HEK293 (cell line): Measurements from ENCODE around the gene SLC40A1.

Experiments
- CTCF ChIA-PET: fragments of 350-600 bp; formaldehyde crosslinking; extraction: SDS; loops from one replicate; lab custom pipeline; 2021; ENCODE audit warnings: antibody characterized with exemption; lab: Yijun Ruan, JAX
- POLR2A ChIA-PET: fragments of 300-600 bp; formaldehyde crosslinking; extraction: SDS; loops from one replicate; lab custom pipeline; 2020; ENCODE audit warnings: antibody characterized with exemption, inconsistent platforms; lab: Yijun Ruan, JAX
- H3K27ac ChIP-seq: fragments of 200-500 bp; sonication (Bioruptor generic); 2 replicates; pipeline ENCODE4 v1.5.1; 2014; ENCODE audit warnings: low read depth, low read length, control low read depth, inconsistent platforms; ENCODE audit errors: extremely low read depth
- H3K36me3 ChIP-seq, 2 experiments: fragments of 200-500 bp in 1 of 2; sonication (Bioruptor generic) in 1 of 2; 1 replicate in 1 of 2; 2 replicates in 1 of 2; pipeline ENCODE4 v1.5.1; 2014 to 2017; ENCODE audit warnings: inconsistent platforms in 2 of 2, low read length in 2 of 2; ENCODE audit not compliant: control insufficient read depth in 2 of 2, insufficient read depth in 1 of 2
- H3K4me1 ChIP-seq: fragments of 200-500 bp; sonication (Bioruptor generic); 2 replicates; pipeline ENCODE4 v1.5.1; 2014; ENCODE audit warnings: mild to moderate bottlenecking, low read length, inconsistent platforms; ENCODE audit not compliant: control insufficient read depth, insufficient read depth
- H3K4me3 ChIP-seq: 2 replicates; pipeline ENCODE4 v1.5.1; 2011; ENCODE audit warnings: low read depth, mild to moderate bottlenecking, control low read depth, low read length, moderate library complexity
- H3K9me3 ChIP-seq: fragments of 200-500 bp; sonication (Bioruptor generic); 2 replicates; pipeline ENCODE4 v1.5.1; 2014; ENCODE audit warnings: low read depth, low read length, inconsistent platforms; ENCODE audit not compliant: control insufficient read depth, insufficient read depth
- GFI1B ChIP-seq: fragments of 450-650 bp; formaldehyde crosslinking; IDR thresholded peaks from 2 replicates; pipeline ENCODE4 v1.5.1; 2016; ENCODE audit warnings: missing biosample characterization, missing genetic modification characterization
- GLI4 ChIP-seq: fragments of 450-650 bp; formaldehyde crosslinking; IDR thresholded peaks from 2 replicates; pipeline ENCODE4 v1.5.1; 2016; ENCODE audit warnings: missing biosample characterization, missing genetic modification characterization
- HOXA7 ChIP-seq: sonication (generic); formaldehyde crosslinking; IDR thresholded peaks from 2 replicates; pipeline ENCODE4 v1.8.1; 2022; ENCODE audit warnings: missing genetic modification reagents, borderline replicate concordance
- ZBTB1 ChIP-seq: fragments of 450-650 bp; formaldehyde crosslinking; IDR thresholded peaks from 2 replicates; pipeline ENCODE4 v1.5.1; 2016; ENCODE audit warnings: missing biosample characterization, missing genetic modification characterization
- ZNF148 ChIP-seq: fragments of 450-650 bp; formaldehyde crosslinking; IDR thresholded peaks from 2 replicates; pipeline ENCODE4 v1.5.0; 2017; ENCODE audit warnings: missing biosample characterization, missing genetic modification characterization, borderline replicate concordance
- ZNF223 ChIP-seq: fragments of 450-650 bp; formaldehyde crosslinking; IDR thresholded peaks from 2 replicates; pipeline ENCODE4 v1.5.1; 2016; ENCODE audit warnings: missing biosample characterization, missing genetic modification characterization
- ZNF248 ChIP-seq: fragments of 450-650 bp; formaldehyde crosslinking; IDR thresholded peaks from 2 replicates; pipeline ENCODE4 v1.5.1; 2017; ENCODE audit warnings: missing biosample characterization, missing genetic modification characterization
- ZNF521 ChIP-seq: fragments of 450-650 bp; formaldehyde crosslinking; IDR thresholded peaks from 2 replicates; pipeline ENCODE4 v1.5.1; 2017; ENCODE audit warnings: missing biosample characterization, mild to moderate bottlenecking, missing genetic modification characterization
- ZNF529 ChIP-seq: fragments of 450-650 bp; formaldehyde crosslinking; IDR thresholded peaks from 2 replicates; pipeline ENCODE4 v1.5.1; 2017; ENCODE audit warnings: missing genetic modification characterization, missing biosample characterization; ENCODE audit not compliant: insufficient replicate concordance
- ZNF544 ChIP-seq: fragments of 450-650 bp; formaldehyde crosslinking; IDR thresholded peaks from 2 replicates; pipeline ENCODE4 v1.5.0; 2017; ENCODE audit warnings: missing biosample characterization, missing genetic modification characterization
- ZNF549 ChIP-seq: fragments of 450-650 bp; IDR thresholded peaks from 2 replicates; pipeline ENCODE4 v1.5.1; 2018; ENCODE audit warnings: missing biosample characterization, missing genetic modification characterization, mild to moderate bottlenecking, inconsistent platforms, moderate library complexity
- ZNF555 ChIP-seq: fragments of 450-650 bp; formaldehyde crosslinking; conservative IDR thresholded peaks from 2 replicates; pipeline ENCODE4 v1.5.1; 2017; ENCODE audit warnings: missing biosample characterization, mild to moderate bottlenecking, missing genetic modification characterization, inconsistent platforms
- ZNF585B ChIP-seq: fragments of 450-650 bp; formaldehyde crosslinking; IDR thresholded peaks from 2 replicates; pipeline ENCODE4 v1.5.1; 2016; ENCODE audit warnings: missing biosample characterization, missing genetic modification characterization
- ZNF610 ChIP-seq: fragments of 450-650 bp; formaldehyde crosslinking; IDR thresholded peaks from 2 replicates; pipeline ENCODE4 v1.5.1; 2016; ENCODE audit warnings: missing biosample characterization, missing genetic modification characterization, borderline replicate concordance
- ZNF639 ChIP-seq: fragments of 450-650 bp; formaldehyde crosslinking; IDR thresholded peaks from 2 replicates; pipeline ENCODE4 v1.5.1; 2016; ENCODE audit warnings: missing biosample characterization, missing genetic modification characterization
- ZNF658 ChIP-seq: fragments of 450-650 bp; formaldehyde crosslinking; IDR thresholded peaks from 2 replicates; pipeline ENCODE4; 2016; ENCODE audit warnings: missing biosample characterization, missing genetic modification characterization
- ZNF664 ChIP-seq: fragments of 450-650 bp; formaldehyde crosslinking; IDR thresholded peaks from 2 replicates; pipeline ENCODE4 v1.5.1; 2016; ENCODE audit warnings: missing biosample characterization, missing genetic modification characterization
- ZNF704 ChIP-seq: fragments of 450-650 bp; formaldehyde crosslinking; IDR thresholded peaks from 2 replicates; pipeline ENCODE4 v1.5.1; 2016; ENCODE audit warnings: missing biosample characterization, missing genetic modification characterization
- ZNF768 ChIP-seq: fragments of 450-650 bp; formaldehyde crosslinking; IDR thresholded peaks from 2 replicates; pipeline ENCODE4 v1.5.1; 2018; ENCODE audit warnings: missing biosample characterization, mild to moderate bottlenecking, missing genetic modification characterization
- ZSCAN4 ChIP-seq: fragments of 450-650 bp; formaldehyde crosslinking; IDR thresholded peaks from 2 replicates; pipeline ENCODE4 v1.5.1; 2017; ENCODE audit warnings: missing biosample characterization, missing genetic modification characterization
- TF ChIP-seq, protein P1 (sequence below): fragments of 450-650 bp; formaldehyde crosslinking; IDR thresholded peaks from 2 replicates; pipeline ENCODE4 v1.5.1; 2016; ENCODE audit warnings: missing biosample characterization, missing genetic modification characterization
- TF ChIP-seq, protein P2 (sequence below): fragments of 450-650 bp; formaldehyde crosslinking; IDR thresholded peaks from 2 replicates; pipeline ENCODE4 v1.5.1; 2016; ENCODE audit warnings: missing biosample characterization, missing genetic modification characterization

SLC40A1 gene

GRCh38 chr2:189556526-189556925 is 24.1 kb downstream of the SLC40A1 start:
- H3K36me3 ChIP-seq = peaks cover 0 to 4% of the 10 kb centered on the region in 2 experiments; a peak in 1 of 3 replicates
- ChIA-PET CTCF (interaction anchor here (0.7 kb wide), 1 partner anchor 860 kb away, joined by 3 read pairs; no protein-coding TSS in a partner anchor), POLR2A (interaction anchor here (0.7 to 1.0 kb wide), 2 partner anchors 24 to 106 kb away, joined by 3 to 5 read pairs; partner anchors contain the start of gene SLC40A1)
- H3K4me1 ChIP-seq = peaks cover 6% of the 10 kb centered on the region; the same call in 1 of the 2 replicates
- no peak overlapping the region for H3K27ac ChIP-seq
- TF ChIP-seq, protein P1, sequence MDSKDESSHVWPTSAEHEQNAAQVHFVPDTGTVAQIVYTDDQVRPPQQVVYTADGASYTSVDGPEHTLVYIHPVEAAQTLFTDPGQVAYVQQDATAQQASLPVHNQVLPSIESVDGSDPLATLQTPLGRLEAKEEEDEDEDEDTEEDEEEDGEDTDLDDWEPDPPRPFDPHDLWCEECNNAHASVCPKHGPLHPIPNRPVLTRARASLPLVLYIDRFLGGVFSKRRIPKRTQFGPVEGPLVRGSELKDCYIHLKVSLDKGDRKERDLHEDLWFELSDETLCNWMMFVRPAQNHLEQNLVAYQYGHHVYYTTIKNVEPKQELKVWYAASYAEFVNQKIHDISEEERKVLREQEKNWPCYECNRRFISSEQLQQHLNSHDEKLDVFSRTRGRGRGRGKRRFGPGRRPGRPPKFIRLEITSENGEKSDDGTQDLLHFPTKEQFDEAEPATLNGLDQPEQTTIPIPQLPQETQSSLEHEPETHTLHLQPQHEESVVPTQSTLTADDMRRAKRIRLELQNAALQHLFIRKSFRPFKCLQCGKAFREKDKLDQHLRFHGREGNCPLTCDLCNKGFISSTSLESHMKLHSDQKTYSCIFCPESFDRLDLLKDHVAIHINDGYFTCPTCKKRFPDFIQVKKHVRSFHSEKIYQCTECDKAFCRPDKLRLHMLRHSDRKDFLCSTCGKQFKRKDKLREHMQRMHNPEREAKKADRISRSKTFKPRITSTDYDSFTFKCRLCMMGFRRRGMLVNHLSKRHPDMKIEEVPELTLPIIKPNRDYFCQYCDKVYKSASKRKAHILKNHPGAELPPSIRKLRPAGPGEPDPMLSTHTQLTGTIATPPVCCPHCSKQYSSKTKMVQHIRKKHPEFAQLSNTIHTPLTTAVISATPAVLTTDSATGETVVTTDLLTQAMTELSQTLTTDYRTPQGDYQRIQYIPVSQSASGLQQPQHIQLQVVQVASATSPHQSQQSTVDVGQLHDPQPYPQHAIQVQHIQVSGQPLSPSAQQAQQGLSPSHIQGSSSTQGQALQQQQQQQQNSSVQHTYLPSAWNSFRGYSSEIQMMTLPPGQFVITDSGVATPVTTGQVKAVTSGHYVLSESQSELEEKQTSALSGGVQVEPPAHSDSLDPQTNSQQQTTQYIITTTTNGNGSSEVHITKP (tag by site-specific recombination) = no peak
- TF ChIP-seq, protein P2, sequence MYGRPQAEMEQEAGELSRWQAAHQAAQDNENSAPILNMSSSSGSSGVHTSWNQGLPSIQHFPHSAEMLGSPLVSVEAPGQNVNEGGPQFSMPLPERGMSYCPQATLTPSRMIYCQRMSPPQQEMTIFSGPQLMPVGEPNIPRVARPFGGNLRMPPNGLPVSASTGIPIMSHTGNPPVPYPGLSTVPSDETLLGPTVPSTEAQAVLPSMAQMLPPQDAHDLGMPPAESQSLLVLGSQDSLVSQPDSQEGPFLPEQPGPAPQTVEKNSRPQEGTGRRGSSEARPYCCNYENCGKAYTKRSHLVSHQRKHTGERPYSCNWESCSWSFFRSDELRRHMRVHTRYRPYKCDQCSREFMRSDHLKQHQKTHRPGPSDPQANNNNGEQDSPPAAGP = no peak
- TF ChIP-seq GFI1B (tag by site-specific recombination) (no peak), HOXA7 (CRISPR knock-in tag) (no peak), ZNF768 (tag by site-specific recombination) (no peak), ZNF148 (tag by site-specific recombination) (no peak), ZNF639 (no peak), ZSCAN4 (tag by site-specific recombination) (no peak), ZNF585B (no peak), ZNF704 (tag by site-specific recombination) (no peak), ZNF521 (tag by site-specific recombination) (no peak)
- H3K4me3 ChIP-seq = no peak overlapping the region
- H3K9me3 ChIP-seq = no peaks in the 10 kb centered on the region

DNA sequence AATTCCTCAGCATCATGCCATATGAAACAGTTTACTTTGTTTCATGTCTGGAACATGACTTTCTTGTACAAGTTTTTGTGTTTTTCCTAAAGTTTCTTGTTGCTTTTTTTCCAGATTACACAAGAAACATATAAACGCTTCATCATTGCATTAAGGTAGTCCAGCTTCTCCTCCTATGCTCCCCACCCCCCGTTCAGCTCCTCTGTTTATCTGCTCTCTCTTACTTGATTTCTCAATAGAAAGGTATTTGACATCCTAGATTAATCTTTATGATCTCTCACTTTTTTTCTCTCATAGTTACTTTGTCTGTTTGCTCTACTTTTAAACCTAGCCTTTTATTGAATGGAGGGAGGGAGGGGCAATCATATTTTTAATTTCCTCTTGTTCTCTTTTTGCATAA is 25.4 kb downstream of the SLC40A1 start:
- Histone ChIP-seq H3K4me1 (peaks cover 6% of the 10 kb centered on the region; the same call in 1 of the 2 replicates), H3K4me3 (no peak overlapping the region), H3K27ac (no peak overlapping the region), H3K36me3 (no peaks in the 10 kb centered on the region), H3K9me3 (no peaks in the 10 kb centered on the region)
- TF ChIP-seq ZNF664 (tag by site-specific recombination) = no peak
- no peak for TF ChIP-seq ZNF544
- TF ChIP-seq ZNF610 = no peak
- TF ChIP-seq GLI4 = no peak
- TF ChIP-seq ZNF549 (tag by site-specific recombination) = no peak
- TF ChIP-seq ZNF223 (tag by site-specific recombination) = no peak
- no peak for TF ChIP-seq ZNF658
- TF ChIP-seq ZNF768 (tag by site-specific recombination) = no peak
- no peak for TF ChIP-seq ZNF555 (tag by site-specific recombination)
- no peak for TF ChIP-seq ZNF248 (tag by site-specific recombination)
- TF ChIP-seq ZNF529 (tag by site-specific recombination) = no peak
- no peak for TF ChIP-seq ZBTB1
- ChIA-PET POLR2A (no interaction called here), CTCF (no interaction called here)
